Cardiac muscle cell (in vitro differentiated cells and primary cell): ENCODE results near the gene MCRIP2. TPM values are rescaled to one million over a fixed set of nuclear protein-coding genes. Genes with fewer than 3 reads are reported as not detected.
A peak's percentile ranks its signal among the peaks of the same experiment; 100 is the strongest.

Experiments used
- DNase-seq, 2 donors: peaks; one replicate each; pipeline versions ENCODE4 v3.0.0 to v3.0.0-alpha.2; 2010 to 2017; ENCODE audit warnings: low read depth in 1 of 2, low spot score in 1 of 2
- H3K27ac ChIP-seq: fragments of 200-600 bp; sonication (generic); 2 replicates; pipeline ENCODE4 v1.5.1; 2016
- H3K27me3 ChIP-seq: fragments of 200-600 bp; sonication (generic); 2 replicates; pipeline ENCODE4 v1.6.0; 2016; ENCODE audit warnings: control low read depth
- H3K36me3 ChIP-seq: fragments of 200-600 bp; sonication (generic); 2 replicates; pipeline ENCODE4 v1.5.1; 2016; ENCODE audit warnings: control low read depth
- H3K4me1 ChIP-seq: fragments of 200-600 bp; sonication (generic); 2 replicates; pipeline ENCODE4 v1.8.1; 2017; ENCODE audit warnings: low read depth, mild to moderate bottlenecking, mixed run types
- H3K4me3 ChIP-seq: fragments of 200-600 bp; sonication (generic); 2 replicates; pipeline ENCODE4 v1.5.1; 2016; ENCODE audit warnings: mild to moderate bottlenecking
- H3K9me3 ChIP-seq: fragments of 200-600 bp; sonication (generic); 2 replicates; pipeline ENCODE4 v1.5.1; 2017; ENCODE audit warnings: low read depth, mild to moderate bottlenecking, control low read depth
- CTCF ChIP-seq: IDR thresholded peaks from 2 replicates; pipeline ENCODE4 v1.5.1; 2012; ENCODE audit warnings: low read depth, mild to moderate bottlenecking, low read length
- polyA plus RNA-seq: library from polyadenylated mRNA; unstranded; fragments of >200 nt; fragmentation: Nextera tagmentation; extraction: Ambion mirVana; gene quantifications from 2 replicates; pipeline ENCODE4 v1.2.1, GENCODE V29; 2016
- total RNA-seq: library from RNA; depleted of rRNA; stranded (reverse); fragments of >200 nt; gene quantifications from 2 replicates; pipeline ENCODE4 v1.2.3, GENCODE V29; 2016

MCRIP2 gene
- total and polyA plus RNA-seq, 2 experiments from 2014 or later, result 131 to 144 TPM

GRCh38 chr16:610513-611381, 30.9 kb upstream of the MCRIP2 start:
- peak; percentile 42 for TF ChIP-seq CTCF
- peak overlapping the region; percentile 57 for H3K27ac ChIP-seq
- no peaks in the 10 kb centered on the region for H3K9me3 ChIP-seq
- no peaks in the 10 kb centered on the region for H3K27me3 ChIP-seq
- DNase-seq, result peak in 1 of 2 donors; percentile 55
- no peaks in the 10 kb centered on the region for H3K4me1 ChIP-seq
- no peaks in the 10 kb centered on the region for H3K36me3 ChIP-seq
- no peak overlapping the region for H3K4me3 ChIP-seq

- TF ChIP-seq CTCF, result no peak
- no peak for DNase-seq
- H3K9me3 ChIP-seq, result no peaks in the 10 kb centered on the region
Observed at GRCh38 chr16:615122-615521, 26.5 kb upstream of the MCRIP2 start.

GRCh38 chr16:616733-617586, 24.7 kb upstream of the MCRIP2 start:
- Histone ChIP-seq H3K9me3 (no peaks in the 10 kb centered on the region), H3K36me3 (no peaks in the 10 kb centered on the region), H3K4me3 (no peak overlapping the region), H3K4me1 (no peaks in the 10 kb centered on the region), H3K27me3 (no peaks in the 10 kb centered on the region), H3K27ac (no peak overlapping the region)
- no peak for DNase-seq
- no peak for TF ChIP-seq CTCF

More at GRCh38 chr16:615122-615521, 26.5 kb upstream of the MCRIP2 start:
- Histone ChIP-seq H3K4me1 (no peaks in the 10 kb centered on the region), H3K27me3 (no peaks in the 10 kb centered on the region), H3K4me3 (no peak overlapping the region), H3K36me3 (no peaks in the 10 kb centered on the region), H3K27ac (no peak overlapping the region)

GRCh38 chr16:617855-618254, 23.8 kb upstream of the MCRIP2 start:
- Histone ChIP-seq H3K4me1 (no peaks in the 10 kb centered on the region), H3K9me3 (no peaks in the 10 kb centered on the region), H3K27me3 (no peaks in the 10 kb centered on the region), H3K4me3 (no peak overlapping the region), H3K36me3 (no peaks in the 10 kb centered on the region), H3K27ac (no peak overlapping the region)
- TF ChIP-seq CTCF, result no peak
- no peak for DNase-seq

- no peaks in the 10 kb centered on the region for H3K9me3 ChIP-seq
- no peak for TF ChIP-seq CTCF
- no peaks in the 10 kb centered on the region for H3K27me3 ChIP-seq
- no peak for DNase-seq
- H3K4me3 ChIP-seq, result no peak overlapping the region
- H3K4me1 ChIP-seq, result peaks cover 8% of the 10 kb centered on the region
- H3K36me3 ChIP-seq, result no peaks in the 10 kb centered on the region
- H3K27ac ChIP-seq, result no peak overlapping the region
Observed at GRCh38 chr16:619476-620100, 22.0 kb upstream of the MCRIP2 start.
